Measurements from ENCODE around the gene PDXDC1. TPM values are rescaled to one million over a fixed set of nuclear protein-coding genes. Genes with fewer than 3 reads are reported as not detected.
"Not testable (repeated sequence)": the region's sequence is repeated elsewhere in the genome, so short reads cannot be mapped to it uniquely, and the experiment has no call there.

Gene PDXDC1
- polyA plus RNA-seq (2012; ENCODE audit: insufficient read depth, insufficient read length, low read depth) = 55.1 TPM

GRCh38 chr16:14974656-14975417 is at the start of gene PDXDC1:
TSS of gene PDXDC1 (plus strand) at chr16:14975026. CDS start at chr16:14975200, 174 bp downstream.
- not testable (repeated sequence) for H3K9me3 ChIP-seq, H3K36me3 ChIP-seq, H3K27me3 ChIP-seq, H3K4me1 ChIP-seq
- peak; percentile 96 for DNase-seq
- peak within 1 kb of the TSS; percentile 88 for H3K4me3 ChIP-seq (ENCODE audit: low read depth, low read length)

DNA sequence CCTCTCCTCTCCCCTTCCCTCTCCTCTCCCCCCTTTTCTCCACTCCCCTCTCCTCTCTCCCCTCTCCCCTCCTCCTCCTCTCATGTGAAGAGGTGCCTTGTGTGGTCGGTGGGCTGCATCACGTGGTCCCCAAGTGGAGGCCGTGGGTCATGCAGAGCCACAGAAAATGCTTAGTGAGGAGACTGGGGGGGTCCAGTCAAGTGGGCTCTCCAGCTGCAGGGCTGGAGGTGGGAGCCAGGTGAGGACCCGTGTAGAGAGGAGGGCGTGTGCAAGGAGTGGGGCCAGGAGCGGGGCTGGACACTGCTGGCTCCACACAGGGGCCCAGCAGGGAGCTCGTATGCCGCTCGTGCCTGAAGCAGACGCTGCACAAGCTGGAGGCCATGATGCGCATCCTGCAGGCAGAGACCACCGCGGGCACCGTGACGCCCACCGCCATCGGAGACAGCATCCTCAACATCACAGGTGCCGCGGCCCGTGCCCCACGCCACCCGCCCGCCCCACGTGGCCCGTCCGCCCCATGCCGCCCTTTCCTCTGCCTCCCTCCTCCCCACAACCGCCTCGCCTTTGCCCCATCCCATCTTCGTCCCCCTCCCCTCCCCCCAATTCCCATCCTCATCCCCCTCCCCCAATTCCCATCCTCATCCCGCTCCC is 46.6 kb upstream of the PDXDC1 start:
- H3K27me3 ChIP-seq; H3K9me3 ChIP-seq; H3K4me1 ChIP-seq; H3K36me3 ChIP-seq; H3K4me3 ChIP-seq (ENCODE audit: low read depth, low read length): not testable (repeated sequence)
- peak; percentile 15 for DNase-seq

DNA sequence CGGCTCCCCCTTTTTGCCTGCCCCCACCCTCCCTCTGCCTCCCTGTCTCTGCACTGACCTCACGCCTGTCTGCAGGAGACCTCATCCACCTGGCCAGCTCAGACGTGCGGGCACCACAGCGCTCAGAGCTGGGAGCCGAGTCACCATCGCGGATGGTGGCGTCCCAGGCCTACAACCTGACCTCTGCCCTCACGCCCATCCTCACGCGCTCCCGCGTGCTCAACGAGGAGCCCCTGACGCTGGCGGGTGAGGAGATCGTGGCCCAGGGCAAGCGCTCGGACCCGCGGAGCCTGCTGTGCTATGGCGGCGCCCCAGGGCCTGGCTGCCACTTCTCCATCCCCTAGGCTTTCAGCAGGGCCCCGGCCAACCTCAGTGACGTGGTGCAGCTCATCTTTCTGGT is 45.6 kb upstream of the PDXDC1 start:
- not testable (repeated sequence) for H3K27me3 ChIP-seq; H3K9me3 ChIP-seq; H3K4me1 ChIP-seq; H3K36me3 ChIP-seq; H3K4me3 ChIP-seq (ENCODE audit: low read depth, low read length); DNase-seq

GRCh38 chr16:14930246-14930645 is 44.6 kb upstream of the PDXDC1 start:
- not testable (repeated sequence) for H3K27me3 ChIP-seq; H3K4me3 ChIP-seq (ENCODE audit: low read depth, low read length); H3K36me3 ChIP-seq; H3K9me3 ChIP-seq; DNase-seq; H3K4me1 ChIP-seq

DNA sequence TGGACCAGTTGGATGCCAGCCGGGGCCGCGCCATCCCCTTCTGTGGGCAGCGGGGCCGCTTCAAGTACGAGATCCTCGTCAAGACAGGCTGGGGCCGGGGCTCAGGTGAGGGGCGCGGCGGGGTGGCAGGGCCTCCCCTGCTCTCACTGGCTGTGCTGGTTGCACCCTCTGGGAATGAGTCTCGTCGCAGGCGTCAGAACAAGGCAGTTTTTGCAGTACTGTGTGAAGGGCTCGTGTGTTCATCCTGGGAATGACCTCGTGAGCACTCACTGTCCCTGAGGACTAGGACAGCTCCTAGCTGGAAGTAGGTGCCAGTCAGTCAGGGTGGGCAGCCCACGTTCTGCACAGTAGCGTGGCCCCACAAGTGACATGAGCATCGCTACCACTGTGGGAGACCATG is 43.9 kb upstream of the PDXDC1 start:
- H3K4me3 ChIP-seq (ENCODE audit: low read depth, low read length); H3K36me3 ChIP-seq; H3K4me1 ChIP-seq; H3K9me3 ChIP-seq; DNase-seq; H3K27me3 ChIP-seq: not testable (repeated sequence)

DNA sequence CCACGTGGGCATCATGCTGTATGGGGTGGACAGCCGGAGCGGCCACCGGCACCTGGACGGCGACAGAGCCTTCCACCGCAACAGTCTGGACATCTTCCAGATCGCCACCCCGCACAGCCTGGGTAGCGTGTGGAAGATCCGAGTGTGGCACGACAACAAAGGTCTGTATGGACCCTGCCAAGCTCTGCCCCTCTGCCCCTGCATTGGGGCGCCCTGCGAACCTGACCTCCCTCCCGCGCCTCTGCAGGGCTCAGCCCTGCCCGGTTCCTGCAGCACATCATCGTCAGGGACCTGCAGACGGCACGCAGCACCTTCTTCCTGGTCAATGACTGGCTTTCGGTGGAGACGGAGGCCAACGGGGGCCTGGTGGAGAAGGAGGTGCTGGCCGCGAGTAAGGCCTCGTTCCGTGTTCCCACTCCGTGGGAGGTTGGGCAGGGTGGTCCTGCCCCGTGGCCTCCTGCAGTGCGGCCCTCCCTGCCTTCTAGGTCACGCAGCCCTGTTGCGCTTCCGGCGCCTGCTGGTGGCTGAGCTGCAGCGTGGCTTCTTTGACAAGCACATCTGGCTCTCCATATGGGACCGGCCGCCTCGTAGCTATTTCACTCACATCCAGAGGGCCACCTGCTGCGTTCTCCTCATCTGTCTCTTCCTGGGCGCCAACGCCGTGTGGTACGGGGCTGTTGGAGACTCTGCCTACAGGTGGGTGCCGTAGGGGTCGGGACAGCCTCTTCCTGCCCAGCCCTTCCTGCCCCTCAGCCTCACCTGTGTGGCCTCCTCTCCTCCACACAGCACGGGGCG is 42.0 kb upstream of the PDXDC1 start:
- H3K27me3 ChIP-seq, DNase-seq, H3K4me1 ChIP-seq: not testable (repeated sequence)

DNA sequence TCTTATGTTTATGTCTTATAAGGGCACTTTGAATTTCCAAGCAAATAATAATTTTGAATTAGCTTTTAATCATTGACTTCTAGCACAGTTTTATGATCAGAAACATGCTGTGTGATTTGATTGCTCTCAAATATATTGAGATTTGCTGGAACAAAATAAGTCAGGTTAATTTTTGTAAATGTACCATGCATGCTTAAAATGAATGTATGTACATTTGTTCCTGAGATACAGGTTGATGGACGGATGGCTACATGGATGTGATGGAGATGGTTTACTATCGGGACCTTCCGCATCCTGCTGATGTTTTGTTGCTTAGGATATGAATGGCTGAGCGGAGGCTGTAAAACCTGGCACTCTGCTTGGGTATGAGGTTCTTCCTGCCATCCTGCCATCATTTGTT is 37.7 kb upstream of the PDXDC1 start, which contains the start of gene NPIPA1:
TSS of gene NPIPA1 (plus strand) at position 301 of the 400 bp plus-strand sequence. CDS start at position 301, 0 bp downstream.
- not testable (repeated sequence) for DNase-seq; H3K4me1 ChIP-seq; H3K36me3 ChIP-seq; H3K9me3 ChIP-seq; H3K4me3 ChIP-seq (ENCODE audit: low read depth, low read length); H3K27me3 ChIP-seq

More for the DNA sequence above, 42.0 kb upstream of the PDXDC1 start:
- H3K36me3 ChIP-seq; H3K9me3 ChIP-seq; H3K4me3 ChIP-seq (ENCODE audit: low read depth, low read length): not testable (repeated sequence)

GRCh38 chr16:14937994-14938393 is 36.8 kb upstream of the PDXDC1 start:
- not testable (repeated sequence) for H3K4me3 ChIP-seq (ENCODE audit: low read depth, low read length); H3K36me3 ChIP-seq; H3K4me1 ChIP-seq; H3K9me3 ChIP-seq; H3K27me3 ChIP-seq
- DNase-seq = peak; percentile 3

DNA sequence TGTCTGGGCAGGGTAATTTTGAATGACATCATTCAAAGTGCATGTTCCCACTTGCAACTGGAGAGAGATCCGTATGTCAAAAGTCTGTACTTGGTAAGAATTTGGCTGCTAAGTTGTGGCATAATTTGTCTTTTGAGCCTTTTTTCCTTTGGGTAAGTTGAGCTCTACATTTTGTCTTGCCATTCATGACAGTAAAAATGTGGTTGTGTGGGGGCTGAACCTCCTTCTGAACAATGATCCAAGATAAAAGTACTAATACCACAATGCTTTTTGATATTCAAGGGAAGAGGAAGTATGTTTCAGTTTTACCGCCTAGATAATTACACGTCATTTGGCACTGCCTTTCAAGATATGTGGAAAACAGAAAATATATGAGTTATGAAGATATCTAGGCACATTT is 32.1 kb upstream of the PDXDC1 start:
- H3K36me3 ChIP-seq; H3K27me3 ChIP-seq; H3K4me1 ChIP-seq; H3K9me3 ChIP-seq; H3K4me3 ChIP-seq (ENCODE audit: low read depth, low read length); DNase-seq: not testable (repeated sequence)

DNA sequence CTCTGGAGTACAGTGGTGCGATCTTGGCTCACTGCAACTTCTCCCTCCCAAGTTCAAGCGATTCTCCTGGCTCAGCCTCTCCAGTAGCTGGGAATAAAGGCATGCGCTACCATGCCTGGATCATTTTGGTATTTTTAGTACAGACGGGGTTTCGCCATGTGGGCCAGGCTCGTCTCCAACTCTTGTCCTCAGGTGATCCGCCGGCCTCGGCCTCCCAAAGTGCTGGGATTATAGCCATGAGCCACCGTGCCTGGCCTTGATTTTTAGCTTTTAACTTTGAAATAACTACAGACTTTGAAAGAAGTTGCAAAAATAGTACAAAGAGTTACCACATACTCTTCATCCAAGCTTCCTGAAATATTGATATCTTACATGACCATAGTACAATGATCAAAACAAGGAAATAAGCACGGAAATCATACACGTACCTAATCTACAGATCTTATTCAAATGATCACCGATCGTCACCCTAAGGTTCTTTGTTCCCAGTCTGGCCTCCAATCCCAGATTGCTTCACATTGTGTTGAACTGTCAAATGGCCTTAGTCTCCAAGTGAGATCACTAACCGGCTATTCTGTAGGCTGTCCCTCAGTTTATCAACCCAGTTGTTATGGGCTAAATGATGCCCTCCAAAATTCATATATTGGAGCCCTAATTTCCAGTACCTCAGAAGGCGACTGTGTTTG is 19.1 kb upstream of the PDXDC1 start:
- H3K4me3 ChIP-seq (ENCODE audit: low read depth, low read length) = no peak overlapping the region
- H3K27me3 ChIP-seq = no peaks in the 10 kb centered on the region
- DNase-seq = no peak
- no peaks in the 10 kb centered on the region for H3K9me3 ChIP-seq
- no peaks in the 10 kb centered on the region for H3K36me3 ChIP-seq
- TF ChIP-seq CTCF (IDR thresholded peaks at IDR 0.05; ENCODE audit: low read depth, low read length) = no peak
- peaks cover 9% of the 10 kb centered on the region for H3K4me1 ChIP-seq
